Small intestine (tissue), 7 donors: Measurements from ENCODE around the gene IL2. TPM values are rescaled to one million over a fixed set of nuclear protein-coding genes. Genes with fewer than 3 reads are reported as not detected.

Experiments used
- DNase-seq, 2 donors: peaks; one replicate each; pipeline versions ENCODE4 v3.0.0 to v3.0.0-alpha.2; 2013
- FAIRE-seq: peaks from 2 replicates; lab custom pipeline; 2012; peaks lifted over from hg19 to GRCh38; lab: Jason Lieb, UNC
- H3K27ac ChIP-seq, 3 donors: one replicate each; pipeline ENCODE4 v1.5.1; 2013; ENCODE audit warnings: low read length in 2 of 3, mild to moderate bottlenecking in 2 of 3, control low read depth in 1 of 3, inconsistent platforms in 1 of 3, low read depth in 1 of 3, moderate library complexity in 1 of 3
- H3K27me3 ChIP-seq, 3 donors: one replicate each; pipeline ENCODE4 v1.6.1; 2013; ENCODE audit warnings: low read length in 3 of 3, inconsistent platforms in 1 of 3; ENCODE audit not compliant: control insufficient read depth in 3 of 3, insufficient read depth in 3 of 3
- H3K36me3 ChIP-seq, 3 donors: one replicate each; pipeline ENCODE4 v1.6.1; 2013; ENCODE audit warnings: low read length in 3 of 3, inconsistent platforms in 1 of 3, low read depth in 1 of 3, mild to moderate bottlenecking in 1 of 3, moderate library complexity in 1 of 3; ENCODE audit not compliant: control insufficient read depth in 3 of 3, insufficient read depth in 2 of 3
- H3K4me1 ChIP-seq, 3 donors: one replicate each; pipeline ENCODE4 v1.6.1; 2013; ENCODE audit warnings: low read length in 2 of 3, inconsistent platforms in 1 of 3, low read depth in 1 of 3, mild to moderate bottlenecking in 1 of 3, moderate library complexity in 1 of 3; ENCODE audit not compliant: control insufficient read depth in 3 of 3, insufficient read depth in 2 of 3
- H3K4me3 ChIP-seq, 3 donors: one replicate each; pipeline ENCODE4 v1.5.1; 2013; ENCODE audit warnings: low read length in 3 of 3, control low read depth in 1 of 3, inconsistent platforms in 1 of 3, low read depth in 1 of 3, mild to moderate bottlenecking in 1 of 3, moderate library complexity in 1 of 3
- H3K9me3 ChIP-seq, 2 donors: one replicate each; pipeline ENCODE4 v1.6.1; 2013; ENCODE audit warnings: low read depth in 1 of 2, low read length in 1 of 2; ENCODE audit not compliant: control insufficient read depth in 2 of 2, insufficient read depth in 1 of 2
- WGBS, 3 donors: extraction: QIAGEN DNeasy Blood & Tissue Kit; methylation state at CpG; one replicate each; pipeline ENCODE4 v1.1.7; 2013; 5-methylcytosine and 5-hydroxymethylcytosine counted together
- polyA plus RNA-seq, 4 donors: library from polyadenylated mRNA; stranded (reverse) in 3 of 4; unstranded in 1 of 4; fragments of 200-250 nt in 3 of 4; fragments of 120-200 nt in 1 of 4; gene quantifications; one replicate each; pipeline versions ENCODE4 v1.2.1 to v1.2.3, GENCODE V29; 2013
- donor health status: healthy with polysubstance abuse.
- donor health status: control.
- donor health status: control.
- donor health status: Bipolar disorder and iron deficiency.
- donor health status: healthy.

Gene IL2
- polyA plus RNA-seq, 4 donors = 0.21 to 0.62 TPM; not detected in 2

DNA sequence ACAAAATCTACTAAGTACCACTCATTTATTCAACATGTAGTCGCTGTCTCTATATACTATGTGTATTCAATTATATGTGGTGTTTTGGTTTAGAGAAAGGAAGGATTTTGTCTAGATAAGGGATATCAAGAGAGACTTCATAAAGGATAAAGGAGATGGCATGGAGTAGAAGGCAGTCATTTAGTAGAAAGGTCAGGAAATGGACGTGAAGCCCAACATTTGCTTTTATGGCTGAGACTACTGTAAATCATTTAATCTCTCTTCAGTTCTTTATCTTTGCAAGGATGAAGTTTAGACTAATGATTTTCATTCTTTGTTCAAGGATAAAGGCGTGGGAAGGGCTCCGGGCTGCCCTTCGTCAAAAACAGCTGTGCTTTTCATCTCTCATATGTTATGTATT is 25.2 kb downstream of the IL2 start:
- no peak overlapping the region for H3K27ac ChIP-seq
- H3K4me3 ChIP-seq = no peak overlapping the region
- no peak for FAIRE-seq
- no peaks in the 10 kb centered on the region for H3K27me3 ChIP-seq
- H3K4me1 ChIP-seq = no peaks in the 10 kb centered on the region
- 34 to 55% (median 45%) methylated on average over 5 of the region's 5 CpGs for WGBS, 3 donors
- DNase-seq = no peak
- H3K9me3 ChIP-seq = no peaks in the 10 kb centered on the region
- no peaks in the 10 kb centered on the region for H3K36me3 ChIP-seq

DNA sequence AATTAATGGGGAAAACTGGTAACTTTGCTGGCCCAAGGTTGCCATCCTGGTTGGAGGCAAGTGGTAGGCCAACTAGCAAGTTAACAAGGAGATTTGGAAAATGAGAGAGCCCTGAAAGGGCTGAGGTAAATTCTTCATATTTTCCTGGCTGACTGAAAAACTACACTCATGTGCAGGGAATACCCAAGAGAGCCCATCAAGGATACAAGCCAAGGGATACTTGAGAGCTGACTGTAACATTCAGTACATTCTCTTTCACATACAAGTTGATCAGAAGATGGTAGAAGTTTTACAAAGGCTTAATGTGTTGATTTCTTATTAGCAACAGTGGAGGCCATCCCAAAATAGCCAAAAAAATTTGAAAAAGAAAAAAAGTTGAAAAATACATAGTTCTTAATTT is 33.3 kb downstream of the IL2 start:
- DNase-seq = no peak
- H3K4me1 ChIP-seq = no peaks in the 10 kb centered on the region
- no peak overlapping the region for H3K27ac ChIP-seq
- H3K4me3 ChIP-seq = no peak overlapping the region
- no peak for FAIRE-seq
- no peaks in the 10 kb centered on the region for H3K9me3 ChIP-seq
- no peaks in the 10 kb centered on the region for H3K27me3 ChIP-seq
- no peaks in the 10 kb centered on the region for H3K36me3 ChIP-seq

DNA sequence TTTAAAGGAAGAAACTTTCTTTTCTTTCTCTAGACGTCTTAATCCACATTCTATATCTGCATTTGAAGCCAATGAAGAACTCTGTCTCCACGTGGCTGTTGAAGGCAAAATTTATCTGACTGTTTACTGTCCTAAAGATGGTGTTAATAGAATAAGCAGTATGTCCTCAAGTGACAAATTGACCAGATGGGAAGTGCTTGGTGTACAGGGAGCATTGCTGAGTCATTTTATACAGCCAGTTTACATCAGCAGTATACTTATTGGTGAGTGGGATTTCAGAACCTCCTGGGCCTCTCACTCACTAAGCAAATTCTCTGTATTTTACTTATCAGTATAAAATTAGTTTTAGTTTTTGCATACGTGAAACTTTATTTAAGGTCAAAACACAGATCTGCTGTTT is 44.0 kb downstream of the IL2 start:
- no peak for DNase-seq
- no peaks in the 10 kb centered on the region for H3K4me1 ChIP-seq
- WGBS, 3 donors = 38 to 48% (median 45%) methylated on average over 3 of the region's 3 CpGs
- FAIRE-seq = no peak
- H3K27ac ChIP-seq = no peak overlapping the region
- H3K36me3 ChIP-seq = no peaks in the 10 kb centered on the region
- no peaks in the 10 kb centered on the region for H3K27me3 ChIP-seq
- H3K9me3 ChIP-seq = no peaks in the 10 kb centered on the region
- H3K4me3 ChIP-seq = no peak overlapping the region

DNA sequence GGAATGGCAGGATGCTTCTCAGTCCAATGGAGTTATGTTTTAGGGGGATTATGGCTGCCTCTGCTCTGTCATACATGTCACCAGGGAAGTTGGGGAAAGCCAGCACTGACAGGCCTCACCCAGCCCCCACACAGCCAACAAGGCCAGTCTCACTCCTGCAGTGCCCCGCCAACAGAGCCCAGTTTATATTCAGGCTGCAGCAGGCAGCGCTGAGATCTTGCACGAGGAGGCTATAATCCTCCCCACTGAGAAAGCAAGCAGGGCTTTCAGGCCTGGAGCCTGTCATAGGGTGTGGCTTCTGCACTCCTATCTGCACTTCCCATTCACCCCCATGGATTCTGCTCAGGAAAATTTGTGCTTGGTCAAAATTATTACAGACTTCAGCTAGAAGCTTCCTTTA is 52.7 kb downstream of the IL2 start:
- no peaks in the 10 kb centered on the region for H3K27me3 ChIP-seq
- WGBS, 3 donors = 50 to 57% (median 54%) methylated on average over 3 of the region's 3 CpGs
- H3K4me1 ChIP-seq = no peaks in the 10 kb centered on the region
- no peak overlapping the region for H3K27ac ChIP-seq
- FAIRE-seq (no peak), DNase-seq (no peak)
- no peaks in the 10 kb centered on the region for H3K36me3 ChIP-seq
- H3K4me3 ChIP-seq = no peak overlapping the region
- no peaks in the 10 kb centered on the region for H3K9me3 ChIP-seq

Other genes starting within 250 kb of the IL2 start
- gene ADAD1, start 77.7 kb downstream of the IL2 start, polyA plus RNA-seq = not detected
- not detected for gene IL21, start 164.3 kb upstream of the IL2 start, polyA plus RNA-seq